Neuron (in vitro differentiated cells): ENCODE results near the gene KCNS1.

Source experiments
- H2AFZ ChIP-seq: one replicate; pipeline ENCODE4 v1.6.1; 2013; ENCODE audit warnings: low read depth, mild to moderate bottlenecking, inconsistent platforms, low read length, moderate library complexity
- H3K27me3 ChIP-seq: one replicate; pipeline ENCODE4 v1.6.1; 2013; ENCODE audit warnings: low read length; ENCODE audit not compliant: insufficient read depth
- H3K36me3 ChIP-seq: one replicate; pipeline ENCODE4 v1.6.1; 2013; ENCODE audit warnings: low read length; ENCODE audit not compliant: insufficient read depth
- H3K4me1 ChIP-seq: one replicate; pipeline ENCODE4 v1.6.1; 2013; ENCODE audit warnings: low read length; ENCODE audit not compliant: insufficient read depth
- H3K4me3 ChIP-seq: 2 replicates; pipeline ENCODE4 v1.5.1; 2013; ENCODE audit warnings: mild to moderate bottlenecking, low read length, moderate library complexity
- H3K9me3 ChIP-seq: one replicate; pipeline ENCODE4 v1.6.1; 2013; ENCODE audit warnings: low read length

The KCNS1 gene

GRCh38 chr20:45049438-45049837, 51.5 kb downstream of the KCNS1 start:
- Histone ChIP-seq H3K36me3 (no peaks in the 10 kb centered on the region), H3K4me1 (peaks cover 27% of the 10 kb centered on the region), H3K27me3 (no peaks in the 10 kb centered on the region), H2AFZ (no peak overlapping the region), H3K4me3 (no peak overlapping the region), H3K9me3 (no peaks in the 10 kb centered on the region)

- no peak overlapping the region for H3K4me3 ChIP-seq
- no peak overlapping the region for H2AFZ ChIP-seq
- H3K27me3 ChIP-seq = no peaks in the 10 kb centered on the region
- H3K36me3 ChIP-seq = no peaks in the 10 kb centered on the region
- peaks cover 15% of the 10 kb centered on the region for H3K4me1 ChIP-seq
- H3K9me3 ChIP-seq = no peaks in the 10 kb centered on the region
These were observed 53.3 kb downstream of the KCNS1 start for GRCh38 chr20:45047581-45048119.

DNA sequence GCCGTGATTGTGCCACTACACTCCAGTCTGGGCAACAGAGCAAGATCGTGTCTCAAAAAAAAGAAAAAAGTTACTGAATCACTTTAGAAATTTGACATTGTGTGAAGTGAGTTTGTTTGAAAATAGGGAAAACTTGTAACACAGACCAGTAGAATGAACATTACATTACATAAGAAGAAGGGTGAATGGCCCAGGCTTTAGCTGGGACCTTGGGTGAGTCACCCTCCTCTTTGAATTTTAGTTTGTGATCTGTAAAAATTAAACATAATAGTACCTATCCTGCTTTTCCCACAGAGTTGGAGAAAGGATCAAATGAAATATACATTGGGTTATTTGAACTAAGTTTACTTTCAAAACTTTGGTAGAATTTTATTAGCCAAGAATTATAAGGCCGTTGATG, 56.3 kb downstream of the KCNS1 start:
- Histone ChIP-seq H3K36me3 (no peaks in the 10 kb centered on the region), H3K4me1 (peaks cover 5% of the 10 kb centered on the region), H3K27me3 (no peaks in the 10 kb centered on the region), H2AFZ (no peak overlapping the region), H3K4me3 (no peak overlapping the region), H3K9me3 (no peaks in the 10 kb centered on the region)

DNA sequence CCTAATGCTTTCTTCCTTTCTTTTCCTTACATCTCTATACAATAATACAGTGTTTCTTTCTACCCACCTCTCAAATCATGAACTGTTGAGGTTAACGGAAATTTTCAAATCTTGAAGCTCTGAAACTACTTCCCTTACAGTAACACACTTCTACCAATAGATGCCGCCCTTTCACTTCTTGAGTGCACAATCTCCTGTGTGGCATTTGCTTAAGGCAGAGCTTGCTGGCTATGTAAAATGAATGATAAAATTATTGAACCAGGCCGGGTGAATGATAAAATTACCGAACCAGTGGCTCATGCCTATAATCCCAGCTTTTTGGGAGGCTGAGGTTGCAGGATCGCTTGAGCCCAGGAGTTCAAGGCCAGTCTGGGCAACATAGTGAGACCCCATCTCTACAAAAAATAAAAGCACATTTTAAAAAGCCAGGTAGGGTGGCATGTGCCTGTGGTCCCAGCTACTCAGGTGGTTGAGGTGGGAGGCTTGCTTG, 56.8 kb downstream of the KCNS1 start:
- H3K27me3 ChIP-seq = no peaks in the 10 kb centered on the region
- H3K36me3 ChIP-seq = no peaks in the 10 kb centered on the region
- no peaks in the 10 kb centered on the region for H3K9me3 ChIP-seq
- no peak overlapping the region for H3K4me3 ChIP-seq
- no peak overlapping the region for H2AFZ ChIP-seq
- peaks cover 5% of the 10 kb centered on the region for H3K4me1 ChIP-seq

DNA sequence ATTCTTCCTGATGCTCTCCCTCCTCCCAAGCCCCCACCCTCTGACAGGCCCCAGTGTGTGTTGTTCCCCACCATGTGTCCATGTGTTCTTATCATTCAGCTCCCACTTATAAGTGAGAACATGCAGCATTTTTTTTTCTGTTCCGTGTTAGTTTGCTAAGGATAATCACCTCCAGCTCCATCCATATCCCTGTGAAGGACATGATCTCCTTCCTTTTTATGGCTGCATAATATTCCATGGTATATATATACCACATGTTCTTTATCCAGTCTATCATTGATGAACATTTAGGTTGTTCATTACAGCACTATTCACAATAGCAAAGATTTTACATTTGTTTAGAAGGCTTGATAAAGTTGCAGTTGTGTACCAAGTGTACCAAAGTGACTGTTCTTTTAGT, 57.9 kb downstream of the KCNS1 start:
- Histone ChIP-seq H2AFZ (no peak overlapping the region), H3K9me3 (no peaks in the 10 kb centered on the region), H3K4me3 (no peak overlapping the region), H3K27me3 (no peaks in the 10 kb centered on the region), H3K4me1 (peaks cover 5% of the 10 kb centered on the region), H3K36me3 (no peaks in the 10 kb centered on the region)
